HCT116 (cell line): ENCODE measurements around the gene ZNF280C. TPM values are rescaled to one million over a fixed set of nuclear protein-coding genes. Genes with fewer than 3 reads are reported as not detected.
A peak's percentile ranks its signal among the peaks of the same experiment; 100 is the strongest.

ENCODE experiments used
- ATAC-seq: fragments of 200-7000 bp; cut with Tn5 transposase; 2 replicates; pipeline ENCODE4 v1.9.1; 2020; ENCODE audit warnings: mild to moderate bottlenecking, moderate library complexity
- BruUV-seq: library from RNA; stranded (reverse); fragments of 400-500 nt; replicated peaks from 2 replicates; lab custom pipeline; 2021; lab: Mats Ljungman, UMichigan
- CTCF ChIA-PET: fragments of 300-600 bp; sonication (Branson Sonifier 250); formaldehyde crosslinking; loops from one replicate; lab custom pipeline; 2021; ENCODE audit warnings: antibody characterized with exemption; lab: Charles Lee
- POLR2A ChIA-PET: fragments of 300-600, 350-600 bp; sonication (Branson Sonifier 250); formaldehyde crosslinking; loops from one replicate; lab custom pipeline; 2021; ENCODE audit warnings: antibody characterized with exemption; lab: Charles Lee
- RAD21 ChIA-PET, 2 experiments: fragments of 300-600 bp; sonication (Branson Sonifier 250); formaldehyde crosslinking; loops; one replicate each; lab custom pipeline; 2023; ENCODE audit warnings: low total read pairs in 2 of 2; ENCODE audit not compliant: uncharacterized antibody in 2 of 2, unreplicated experiment in 2 of 2, low non-redundant PET in 1 of 2; lab: Charles Lee
- DNase-seq: peaks from one replicate; pipeline ENCODE4 v3.0.0-alpha.2; 2010; ENCODE audit warnings: low read depth, low spot score
- H2AFZ ChIP-seq: fragments of 200-600 bp; shearing (Covaris generic), sonication (generic); 2 replicates; pipeline ENCODE4 v1.6.1; 2017; ENCODE audit warnings: low read depth, mixed run types, mixed read lengths, antibody characterized with exemption, low read length; ENCODE audit not compliant: poor library complexity, severe bottlenecking
- H3K27ac ChIP-seq: 2 replicates; pipeline ENCODE4 v1.5.1; 2012; ENCODE audit warnings: low read depth, low read length
- H3K27me3 ChIP-seq: fragments of 200-600 bp; sonication (generic); 2 replicates; pipeline ENCODE4 v1.6.1; 2016; ENCODE audit warnings: mixed run types, low read length, mixed read lengths; ENCODE audit not compliant: insufficient read depth
- H3K36me3 ChIP-seq, 2 experiments: fragments of 200-500 bp in 1 of 2; fragments of 200-600 bp in 1 of 2; sonication (Bioruptor generic) in 1 of 2; sonication (generic) in 1 of 2; 2 replicates each; pipeline versions ENCODE4 v1.5.1 to v1.6.1; 2014 to 2016; ENCODE audit warnings: low read length in 2 of 2, inconsistent platforms in 1 of 2, mixed read lengths in 1 of 2, mixed run types in 1 of 2; ENCODE audit not compliant: insufficient read depth in 2 of 2, control insufficient read depth in 1 of 2
- H3K4me1 ChIP-seq, 2 experiments: fragments of 200-600 bp in 1 of 2; sonication (generic) in 1 of 2; 2 replicates each; pipeline versions ENCODE4 v1.5.1 to v1.6.1; 2012 to 2017; ENCODE audit warnings: low read length in 2 of 2, inconsistent platforms in 1 of 2, mild to moderate bottlenecking in 1 of 2, mixed read lengths in 1 of 2, mixed run types in 1 of 2, moderate library complexity in 1 of 2; ENCODE audit not compliant: insufficient read depth in 2 of 2, control insufficient read depth in 1 of 2
- H3K4me2 ChIP-seq: fragments of 200-600 bp; sonication (generic); 2 replicates; pipeline ENCODE4 v1.6.1; 2017; ENCODE audit warnings: mixed run types, low read length, mixed read lengths
- H3K4me3 ChIP-seq, 2 experiments: fragments of 200-600 bp in 1 of 2; sonication (generic) in 1 of 2; replicated peaks in 1 of 2; 2 replicates each; pipeline ENCODE4 v1.5.1; 2011 to 2016; ENCODE audit warnings: low read length in 2 of 2, control low read depth in 1 of 2, low read depth in 1 of 2, mild to moderate bottlenecking in 1 of 2, mixed read lengths in 1 of 2, mixed run types in 1 of 2
- H3K79me2 ChIP-seq: fragments of 200-600 bp; sonication (generic); 2 replicates; pipeline ENCODE4 v1.6.1; 2017; ENCODE audit warnings: mild to moderate bottlenecking, mixed run types, low read length, moderate library complexity, mixed read lengths; ENCODE audit not compliant: insufficient read depth
- H3K9ac ChIP-seq: fragments of 200-600 bp; sonication (generic); 2 replicates; pipeline ENCODE4 v1.6.1; 2016; ENCODE audit warnings: low read length, mixed read lengths
- H3K9me2 ChIP-seq: fragments of 200-600 bp; sonication (generic), shearing (Covaris generic); 2 replicates; pipeline ENCODE4 v1.6.1; 2017; ENCODE audit warnings: mixed run types, mild to moderate bottlenecking, moderate library complexity; ENCODE audit not compliant: insufficient read depth
- H3K9me3 ChIP-seq, 2 experiments: fragments of 200-500 bp in 1 of 2; fragments of 200-600 bp in 1 of 2; sonication (Bioruptor generic) in 1 of 2; sonication (generic) in 1 of 2; 2 replicates each; pipeline ENCODE4 v1.6.1; 2014 to 2017; ENCODE audit warnings: low read length in 2 of 2, mixed read lengths in 2 of 2, inconsistent platforms in 1 of 2, low read depth in 1 of 2, mild to moderate bottlenecking in 1 of 2, mixed run types in 1 of 2, moderate library complexity in 1 of 2; ENCODE audit not compliant: control insufficient read depth in 1 of 2, insufficient read depth in 1 of 2
- H4K20me1 ChIP-seq: fragments of 200-600 bp; sonication (generic), shearing (Covaris generic); 2 replicates; pipeline ENCODE4 v1.6.1; 2017; ENCODE audit warnings: mixed run types, mild to moderate bottlenecking, moderate library complexity; ENCODE audit not compliant: insufficient read depth
- CEBPB ChIP-seq: IDR thresholded peaks from 2 replicates; pipeline ENCODE4 v1.6.1; 2012; ENCODE audit warnings: low read depth
- EGR1 ChIP-seq: IDR thresholded peaks from 2 replicates; pipeline ENCODE4 v1.6.1; 2012; ENCODE audit warnings: low read depth
- ELF1 ChIP-seq: IDR thresholded peaks from 2 replicates; pipeline ENCODE4 v1.6.1; 2012; ENCODE audit warnings: low read depth, borderline replicate concordance
- EZH2phosphoT487 ChIP-seq: fragments of 200-600 bp; IDR thresholded peaks from 2 replicates; pipeline ENCODE4 v1.6.1; 2018; ENCODE audit warnings: antibody characterized with exemption, borderline replicate concordance
- JUND ChIP-seq: IDR thresholded peaks from 2 replicates; pipeline ENCODE4 v1.6.1; 2012
- SIN3A ChIP-seq: IDR thresholded peaks from 2 replicates; pipeline ENCODE4 v1.6.1; 2012; ENCODE audit warnings: low read depth
- SRF ChIP-seq: IDR thresholded peaks from 2 replicates; pipeline ENCODE4 v1.6.1; 2012; ENCODE audit warnings: low read depth
- TCF7L2 ChIP-seq: IDR thresholded peaks from 2 replicates; pipeline ENCODE4 v1.7.0; 2011; ENCODE audit warnings: borderline replicate concordance, inconsistent platforms; ENCODE audit not compliant: insufficient read depth, insufficient read length; ENCODE audit errors: extremely low read depth
- ZFX ChIP-seq: fragments of 450-650 bp; IDR thresholded peaks from 2 replicates; pipeline ENCODE4 v1.6.1; 2017
- ZNF274 ChIP-seq: fragments of 200-500 bp; sonication (Bioruptor generic); IDR thresholded peaks from 2 replicates; pipeline ENCODE4 v1.6.1; 2014; ENCODE audit warnings: mild to moderate bottlenecking, low read depth, low read length, inconsistent platforms
- intact Hi-C: fragments of 100-400 bp; cut with micrococcal nuclease; formaldehyde crosslinking; loops from 2 replicates; pipeline ENCODE4 v1.10.0; 2022
- total RNA-seq: library from RNA; stranded (reverse); gene quantifications from one replicate; pipeline ENCODE4 v1.2.1, GENCODE V29; 2021; ENCODE audit not compliant: unreplicated experiment
- TF ChIP-seq, protein P1 (sequence below): IDR thresholded peaks from 2 replicates; pipeline ENCODE4 v1.6.1; 2012
- TF ChIP-seq, protein P2 (sequence below): IDR thresholded peaks from 2 replicates; pipeline ENCODE4 v1.6.1; 2012; ENCODE audit warnings: low read depth
- TF ChIP-seq, protein P3 (sequence below): IDR thresholded peaks from 2 replicates; pipeline ENCODE4 v1.6.1; 2012
- TF ChIP-seq, protein P4 (sequence below): IDR thresholded peaks from 2 replicates; pipeline ENCODE4 v1.6.1; 2011; ENCODE audit warnings: mild to moderate bottlenecking, low read length, moderate library complexity; ENCODE audit not compliant: insufficient replicate concordance; ENCODE audit errors: extremely low read depth

ZNF280C gene
- total RNA-seq, 1 experiment from 2014 or later, result 12.3 TPM

GRCh38 chrX:130170752-130171445, 97.8 kb downstream of the ZNF280C start:
- BruUV-seq, result no TSS peak
- Histone ChIP-seq H3K27ac (no peak overlapping the region), H3K4me3 (no peak overlapping the region), H3K9ac (no peak overlapping the region), H3K36me3 (no peaks in the 10 kb centered on the region), H3K4me2 (no peak overlapping the region), H3K4me1 (peaks cover 0 to 18% of the 10 kb centered on the region in 2 experiments; a peak in 1 of 4 replicates), H3K79me2 (no peaks in the 10 kb centered on the region), H3K9me3 (no peaks in the 10 kb centered on the region), H4K20me1 (no peaks in the 10 kb centered on the region), H3K27me3 (no peaks in the 10 kb centered on the region), H2AFZ (no peak overlapping the region), H3K9me2 (no peaks in the 10 kb centered on the region)
- DNase-seq, result no peak
- TF ChIP-seq TCF7L2, result no peak
- TF ChIP-seq SIN3A, result no peak
- no peak for TF ChIP-seq SRF
- no peak for TF ChIP-seq JUND
- TF ChIP-seq, protein P1, sequence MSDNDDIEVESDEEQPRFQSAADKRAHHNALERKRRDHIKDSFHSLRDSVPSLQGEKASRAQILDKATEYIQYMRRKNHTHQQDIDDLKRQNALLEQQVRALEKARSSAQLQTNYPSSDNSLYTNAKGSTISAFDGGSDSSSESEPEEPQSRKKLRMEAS, result no peak
- no peak for TF ChIP-seq ZNF274
- TF ChIP-seq ZFX, result no peak
- RAD21 ChIA-PET, result no interaction called here
- POLR2A ChIA-PET, result no interaction called here
- CTCF ChIA-PET, result no interaction called here
- intact Hi-C loops, result no loop called here
- ATAC-seq, result no peak

- DNase-seq (no peak), ATAC-seq (no peak)
- H4K20me1 ChIP-seq, result no peaks in the 10 kb centered on the region
- no peak overlapping the region for H2AFZ ChIP-seq
- RAD21 ChIA-PET, result no interaction called here
- H3K9ac ChIP-seq, result peak overlapping the region; percentile 75; the same call in 1 of the 2 replicates
- intact Hi-C loops, result no loop called here
- H3K9me2 ChIP-seq, result no peaks in the 10 kb centered on the region
- peak overlapping the region; percentile 93 for H3K4me2 ChIP-seq
- no peaks in the 10 kb centered on the region for H3K9me3 ChIP-seq
- BruUV-seq, result no TSS peak
- H3K27me3 ChIP-seq, result no peaks in the 10 kb centered on the region
- H3K79me2 ChIP-seq, result peaks cover 20% of the 10 kb centered on the region
- no peak overlapping the region for H3K27ac ChIP-seq
- POLR2A ChIA-PET, result no interaction called here
- no peaks in the 10 kb centered on the region for H3K36me3 ChIP-seq
- peaks cover 0 to 13% of the 10 kb centered on the region in 2 experiments; a peak in 1 of 4 replicates for H3K4me1 ChIP-seq
- CTCF ChIA-PET, result no interaction called here
- peak overlapping the region; percentile 71 to 73 for H3K4me3 ChIP-seq
- TF ChIP-seq, protein P2, sequence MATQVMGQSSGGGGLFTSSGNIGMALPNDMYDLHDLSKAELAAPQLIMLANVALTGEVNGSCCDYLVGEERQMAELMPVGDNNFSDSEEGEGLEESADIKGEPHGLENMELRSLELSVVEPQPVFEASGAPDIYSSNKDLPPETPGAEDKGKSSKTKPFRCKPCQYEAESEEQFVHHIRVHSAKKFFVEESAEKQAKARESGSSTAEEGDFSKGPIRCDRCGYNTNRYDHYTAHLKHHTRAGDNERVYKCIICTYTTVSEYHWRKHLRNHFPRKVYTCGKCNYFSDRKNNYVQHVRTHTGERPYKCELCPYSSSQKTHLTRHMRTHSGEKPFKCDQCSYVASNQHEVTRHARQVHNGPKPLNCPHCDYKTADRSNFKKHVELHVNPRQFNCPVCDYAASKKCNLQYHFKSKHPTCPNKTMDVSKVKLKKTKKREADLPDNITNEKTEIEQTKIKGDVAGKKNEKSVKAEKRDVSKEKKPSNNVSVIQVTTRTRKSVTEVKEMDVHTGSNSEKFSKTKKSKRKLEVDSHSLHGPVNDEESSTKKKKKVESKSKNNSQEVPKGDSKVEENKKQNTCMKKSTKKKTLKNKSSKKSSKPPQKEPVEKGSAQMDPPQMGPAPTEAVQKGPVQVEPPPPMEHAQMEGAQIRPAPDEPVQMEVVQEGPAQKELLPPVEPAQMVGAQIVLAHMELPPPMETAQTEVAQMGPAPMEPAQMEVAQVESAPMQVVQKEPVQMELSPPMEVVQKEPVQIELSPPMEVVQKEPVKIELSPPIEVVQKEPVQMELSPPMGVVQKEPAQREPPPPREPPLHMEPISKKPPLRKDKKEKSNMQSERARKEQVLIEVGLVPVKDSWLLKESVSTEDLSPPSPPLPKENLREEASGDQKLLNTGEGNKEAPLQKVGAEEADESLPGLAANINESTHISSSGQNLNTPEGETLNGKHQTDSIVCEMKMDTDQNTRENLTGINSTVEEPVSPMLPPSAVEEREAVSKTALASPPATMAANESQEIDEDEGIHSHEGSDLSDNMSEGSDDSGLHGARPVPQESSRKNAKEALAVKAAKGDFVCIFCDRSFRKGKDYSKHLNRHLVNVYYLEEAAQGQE, result no peak
- TF ChIP-seq, protein P3, sequence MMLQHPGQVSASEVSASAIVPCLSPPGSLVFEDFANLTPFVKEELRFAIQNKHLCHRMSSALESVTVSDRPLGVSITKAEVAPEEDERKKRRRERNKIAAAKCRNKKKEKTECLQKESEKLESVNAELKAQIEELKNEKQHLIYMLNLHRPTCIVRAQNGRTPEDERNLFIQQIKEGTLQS, result no peak
- TF ChIP-seq ZFX (no peak), CEBPB (no peak), EZH2phosphoT487 (no peak), ELF1 (no peak), ZNF274 (no peak), SIN3A (no peak), EGR1 (no peak)
- TF ChIP-seq, protein P4, sequence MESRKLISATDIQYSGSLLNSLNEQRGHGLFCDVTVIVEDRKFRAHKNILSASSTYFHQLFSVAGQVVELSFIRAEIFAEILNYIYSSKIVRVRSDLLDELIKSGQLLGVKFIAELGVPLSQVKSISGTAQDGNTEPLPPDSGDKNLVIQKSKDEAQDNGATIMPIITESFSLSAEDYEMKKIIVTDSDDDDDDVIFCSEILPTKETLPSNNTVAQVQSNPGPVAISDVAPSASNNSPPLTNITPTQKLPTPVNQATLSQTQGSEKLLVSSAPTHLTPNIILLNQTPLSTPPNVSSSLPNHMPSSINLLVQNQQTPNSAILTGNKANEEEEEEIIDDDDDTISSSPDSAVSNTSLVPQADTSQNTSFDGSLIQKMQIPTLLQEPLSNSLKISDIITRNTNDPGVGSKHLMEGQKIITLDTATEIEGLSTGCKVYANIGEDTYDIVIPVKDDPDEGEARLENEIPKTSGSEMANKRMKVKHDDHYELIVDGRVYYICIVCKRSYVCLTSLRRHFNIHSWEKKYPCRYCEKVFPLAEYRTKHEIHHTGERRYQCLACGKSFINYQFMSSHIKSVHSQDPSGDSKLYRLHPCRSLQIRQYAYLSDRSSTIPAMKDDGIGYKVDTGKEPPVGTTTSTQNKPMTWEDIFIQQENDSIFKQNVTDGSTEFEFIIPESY, result no peak
- TF ChIP-seq, protein P1, result no peak
Observed at GRCh38 chrX:130167040-130167439, 101.7 kb downstream of the ZNF280C start.
